Pulmonary artery endothelial cell (primary cell): Measurements from ENCODE around the gene MAGOH. TPM values are rescaled to one million over a fixed set of nuclear protein-coding genes. Genes with fewer than 3 reads are reported as not detected.
"Not testable (repeated sequence)": the region's sequence is repeated elsewhere in the genome, so short reads cannot be mapped to it uniquely, and the experiment has no call there.

ENCODE experiments used
- DNase-seq: peaks from one replicate; pipeline ENCODE4 v3.0.0-alpha.2; 2011; ENCODE audit warnings: low read depth, low spot score
- total RNA-seq: library from RNA; depleted of rRNA; stranded (reverse); fragments of >200 nt; gene quantifications from 2 replicates; pipeline ENCODE4 v1.2.3, GENCODE V29; 2014

The MAGOH gene
- total RNA-seq, 1 donor from 2014 or later = 56.3 TPM

DNA sequence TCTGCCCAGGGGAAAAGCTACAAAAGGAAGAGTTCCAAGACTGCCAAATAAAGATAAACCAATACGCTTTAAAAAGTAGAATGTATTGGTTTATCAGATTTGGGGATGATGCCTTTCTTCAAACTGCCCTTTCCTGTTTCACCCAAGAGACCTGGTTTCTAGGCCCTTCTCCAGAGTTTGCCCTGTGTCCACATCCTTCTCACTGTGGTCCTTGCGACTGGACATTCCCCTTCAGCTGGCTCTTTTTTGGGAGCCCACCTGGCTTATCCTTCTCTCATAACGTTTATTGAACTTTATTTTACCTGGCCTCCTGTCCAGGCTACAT is 17.4 kb downstream of the MAGOH start:
- DNase-seq = no peak

DNA sequence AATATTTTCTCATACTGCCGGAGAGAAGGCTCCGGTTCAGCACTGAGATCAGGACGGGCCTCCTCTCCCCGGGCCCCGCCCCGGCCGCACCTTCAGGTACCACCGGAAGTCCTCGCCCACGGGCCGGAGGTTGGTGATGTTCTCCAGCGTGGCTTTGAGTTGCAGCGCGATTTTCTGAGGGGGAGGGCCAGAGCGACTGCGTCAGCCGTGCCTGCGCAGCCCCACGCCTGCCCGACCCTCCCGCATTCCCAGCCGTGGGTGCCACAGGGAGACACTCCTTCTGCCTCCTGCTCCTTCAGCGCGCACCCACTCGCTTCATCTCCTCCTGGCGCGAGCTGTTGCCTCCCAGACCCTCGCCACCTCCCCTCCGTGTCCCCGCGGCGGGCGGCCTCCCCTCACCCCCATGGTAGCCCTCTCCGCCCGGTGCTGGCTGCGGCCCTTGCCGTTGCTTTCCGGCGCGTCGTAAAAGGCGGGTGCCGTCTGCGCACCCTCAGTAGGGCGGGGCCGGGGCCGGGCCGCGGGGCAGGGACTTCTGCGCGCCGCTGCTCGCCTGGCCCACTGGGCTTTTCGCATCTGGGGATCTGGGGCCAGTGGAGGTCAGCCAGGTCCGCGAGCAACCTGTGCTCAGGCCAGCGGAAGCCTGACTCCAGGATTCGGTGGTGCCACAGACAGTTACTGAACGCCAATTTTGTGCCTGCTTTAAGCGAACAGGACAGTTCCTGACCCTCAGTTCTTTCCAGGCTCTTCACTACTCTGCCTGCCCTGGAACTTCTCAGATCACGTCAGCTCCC is 18.0 kb downstream of the MAGOH start, which contains the start of gene CZIB:
CZIB (minus strand) TSS at position 464 of the 791 bp plus-strand sequence; CDS start at position 405, 59 bp downstream.
- DNase-seq = peak; percentile 48

DNA sequence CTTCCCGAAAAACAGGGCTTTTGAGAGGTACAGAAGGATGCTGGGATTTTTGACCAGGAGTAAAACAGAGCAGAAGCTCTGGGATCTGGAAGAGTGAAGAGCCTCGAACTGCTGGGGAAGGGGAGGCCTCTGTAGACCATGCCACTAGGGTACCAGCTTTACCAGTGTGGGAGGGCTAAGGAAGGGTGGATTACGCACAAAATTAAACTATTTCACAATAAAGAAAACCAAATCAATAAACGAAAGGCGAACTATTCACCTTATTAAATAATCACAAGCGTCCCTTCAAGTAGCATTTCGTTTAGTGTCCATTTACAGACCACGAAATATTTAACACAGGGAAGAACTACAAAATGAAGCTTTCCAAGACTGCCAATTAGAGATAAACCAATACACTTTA is 18.6 kb downstream of the MAGOH start:
- DNase-seq = no peak

DNA sequence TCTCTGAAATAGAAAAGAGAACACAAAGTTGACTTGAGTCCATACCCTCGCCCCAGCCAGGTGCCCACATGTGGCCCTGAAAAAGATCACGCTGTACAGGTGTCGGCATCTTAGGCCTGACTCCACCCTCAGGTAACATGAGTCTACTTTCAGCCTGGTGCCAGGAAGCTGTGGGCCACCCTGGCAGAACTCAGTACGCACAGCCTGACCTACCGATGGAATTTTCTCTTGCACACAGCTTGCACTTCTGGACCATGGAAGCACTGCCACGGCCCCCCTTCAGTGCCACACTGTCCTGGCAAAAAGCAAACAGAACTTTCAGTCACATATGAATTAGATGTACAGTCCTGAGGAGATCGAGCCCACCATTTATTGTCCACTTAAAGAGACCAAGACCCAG is 20.1 kb downstream of the MAGOH start:
- no peak for DNase-seq

DNA sequence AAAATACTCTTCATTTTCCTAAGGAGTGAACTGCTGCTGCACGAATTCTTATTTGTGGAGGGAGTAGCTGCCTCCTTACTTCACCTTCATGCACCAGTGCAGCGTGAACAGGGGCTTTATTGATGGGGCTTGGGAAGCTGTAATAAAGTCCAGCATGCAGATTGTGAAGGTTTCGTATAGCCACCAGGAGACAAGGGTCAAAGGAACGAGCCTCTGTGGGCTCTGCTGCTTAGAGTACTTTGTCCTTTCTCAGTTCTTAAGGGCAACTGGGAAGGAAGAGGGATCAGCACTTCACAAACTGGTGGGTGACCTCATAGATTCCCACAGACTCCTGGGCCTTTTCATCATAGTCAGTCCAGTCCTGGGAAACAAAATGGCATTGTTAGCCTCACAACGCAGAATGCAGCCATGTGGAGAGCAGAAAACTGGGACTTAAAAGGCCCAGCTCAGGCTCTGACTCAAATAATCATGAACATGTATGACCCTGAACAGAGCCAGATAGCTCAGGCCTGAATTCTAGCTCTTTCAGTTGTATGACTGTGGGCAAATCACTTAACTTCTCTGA is 23.9 kb downstream of the MAGOH start:
- DNase-seq = no peak

DNA sequence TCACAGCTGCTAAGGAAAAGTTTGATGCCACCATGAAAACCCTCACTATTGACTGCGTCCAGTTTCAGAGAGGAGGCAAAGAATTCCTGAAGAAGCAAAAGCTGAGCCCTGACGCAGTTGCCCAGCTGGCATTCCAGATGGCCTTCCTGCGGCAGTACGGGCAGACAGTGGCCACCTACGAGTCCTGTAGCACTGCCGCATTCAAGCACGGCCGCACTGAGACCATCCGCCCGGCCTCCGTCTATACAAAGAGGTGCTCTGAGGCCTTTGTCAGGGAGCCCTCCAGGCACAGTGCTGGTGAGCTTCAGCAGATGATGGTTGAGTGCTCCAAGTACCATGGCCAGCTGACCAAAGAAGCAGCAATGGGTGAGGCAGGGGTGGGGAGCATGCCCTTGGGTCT is 27.4 kb downstream of the MAGOH start:
- DNase-seq = no peak

DNA sequence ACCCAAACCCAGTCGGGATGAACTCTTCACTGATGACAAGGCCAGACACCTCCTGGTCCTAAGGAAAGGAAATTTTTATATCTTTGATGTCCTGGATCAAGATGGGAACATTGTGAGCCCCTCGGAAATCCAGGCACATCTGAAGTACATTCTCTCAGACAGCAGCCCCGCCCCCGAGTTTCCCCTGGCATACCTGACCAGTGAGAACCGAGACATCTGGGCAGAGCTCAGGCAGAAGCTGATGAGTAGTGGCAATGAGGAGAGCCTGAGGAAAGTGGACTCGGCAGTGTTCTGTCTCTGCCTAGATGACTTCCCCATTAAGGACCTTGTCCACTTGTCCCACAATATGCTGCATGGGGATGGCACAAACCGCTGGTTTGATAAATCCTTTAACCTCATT is 28.0 kb downstream of the MAGOH start:
- no peak for DNase-seq

DNA sequence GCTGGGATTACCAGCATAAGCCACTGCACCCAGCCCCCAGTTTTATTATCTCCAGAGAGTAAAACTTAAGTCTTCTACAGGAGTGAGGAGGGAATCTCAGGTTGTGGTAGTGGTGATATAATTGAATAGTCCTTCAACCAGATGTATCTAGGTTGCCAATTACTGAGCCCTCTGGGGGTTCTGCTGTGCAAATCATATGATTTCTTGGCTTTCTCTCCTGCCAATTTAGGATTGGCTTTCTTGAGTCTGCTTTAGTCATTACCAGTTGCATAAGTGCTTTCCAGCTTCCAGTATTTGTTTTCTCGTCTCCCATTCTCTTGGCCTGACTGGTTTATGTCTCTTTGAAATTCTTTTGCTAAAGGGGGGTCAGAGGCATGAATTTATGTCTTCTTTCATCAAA is 30.6 kb downstream of the MAGOH start:
- DNase-seq = no peak

DNA sequence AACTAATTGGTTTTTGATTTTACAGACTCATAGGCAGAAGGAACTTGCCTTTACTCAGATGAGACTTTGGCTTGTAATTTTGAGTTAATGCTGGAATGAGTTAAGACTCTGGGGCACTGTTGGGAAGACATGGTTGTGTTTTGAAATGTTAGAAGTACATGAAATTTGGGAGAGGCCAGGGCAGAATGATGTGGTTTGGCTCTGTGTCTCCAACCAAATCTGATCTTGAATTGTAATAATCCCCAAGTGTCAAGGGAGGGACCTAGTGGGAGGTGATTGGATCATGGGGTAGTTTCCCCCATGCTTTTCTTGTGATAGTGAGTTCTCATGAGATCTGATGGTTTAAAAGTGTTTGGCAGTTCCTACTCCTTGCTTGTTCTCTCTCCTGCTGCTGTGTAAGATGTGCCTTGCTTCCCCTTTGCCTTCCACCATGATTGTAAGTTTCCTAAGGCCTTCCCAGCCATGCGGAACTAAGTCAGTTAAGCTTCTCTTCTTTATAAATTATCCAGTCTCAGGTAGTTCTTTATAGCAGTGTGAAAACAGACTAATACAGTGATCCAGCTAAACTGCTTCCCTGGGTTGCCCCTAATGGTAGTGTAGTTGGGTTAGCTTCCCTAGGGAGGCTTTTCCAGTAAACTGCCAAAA is 31.5 kb downstream of the MAGOH start:
- no peak for DNase-seq

DNA sequence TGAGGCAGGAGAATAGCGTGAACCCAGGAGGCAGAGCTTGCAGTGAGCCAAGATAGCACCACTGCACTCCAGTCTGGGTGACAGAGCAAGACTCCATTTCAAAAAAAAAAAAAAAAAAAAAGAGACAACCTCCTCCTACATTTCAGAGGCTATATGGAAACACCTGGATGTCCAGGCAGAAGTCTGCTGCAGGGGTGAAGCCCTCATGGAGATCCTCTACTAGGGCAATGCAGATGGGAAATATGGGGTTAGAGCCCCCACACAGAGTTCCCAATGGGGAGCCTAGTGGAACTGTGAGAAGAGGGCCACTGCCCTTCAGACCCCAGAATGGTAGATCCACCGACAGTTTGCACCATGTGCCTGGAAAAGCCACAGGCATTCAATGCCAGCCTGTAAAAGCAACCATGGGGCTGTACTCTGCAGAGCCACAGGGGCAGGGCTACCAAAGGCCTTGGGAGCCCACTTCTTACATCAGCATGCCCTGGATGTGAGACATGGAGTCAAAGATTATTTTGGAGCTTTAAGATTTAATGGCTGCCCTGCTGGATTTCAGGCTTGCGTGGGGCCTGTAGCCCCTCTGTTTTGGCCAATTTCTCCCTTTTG is 32.1 kb downstream of the MAGOH start:
- DNase-seq = not testable (repeated sequence)

DNA sequence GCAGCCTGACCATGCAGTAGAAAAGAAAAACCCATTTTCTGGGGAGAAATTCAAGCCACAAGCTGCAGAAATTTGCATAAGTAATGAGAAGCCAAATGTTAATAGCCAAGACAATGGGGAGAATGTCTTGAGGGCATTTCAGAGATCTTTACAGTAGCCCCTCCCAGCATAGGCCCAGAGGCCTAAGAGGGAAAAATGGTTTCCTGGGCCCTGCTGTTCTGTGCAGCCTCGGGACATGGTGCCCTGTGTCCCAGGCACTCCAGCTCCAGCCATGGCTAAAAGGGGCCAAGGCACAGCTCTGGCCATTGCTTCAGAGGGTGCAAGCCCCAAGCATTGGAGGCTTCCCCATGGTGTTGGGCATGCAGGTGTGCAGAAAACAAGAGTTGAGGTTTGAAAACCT is 32.8 kb downstream of the MAGOH start:
- not testable (repeated sequence) for DNase-seq

DNA sequence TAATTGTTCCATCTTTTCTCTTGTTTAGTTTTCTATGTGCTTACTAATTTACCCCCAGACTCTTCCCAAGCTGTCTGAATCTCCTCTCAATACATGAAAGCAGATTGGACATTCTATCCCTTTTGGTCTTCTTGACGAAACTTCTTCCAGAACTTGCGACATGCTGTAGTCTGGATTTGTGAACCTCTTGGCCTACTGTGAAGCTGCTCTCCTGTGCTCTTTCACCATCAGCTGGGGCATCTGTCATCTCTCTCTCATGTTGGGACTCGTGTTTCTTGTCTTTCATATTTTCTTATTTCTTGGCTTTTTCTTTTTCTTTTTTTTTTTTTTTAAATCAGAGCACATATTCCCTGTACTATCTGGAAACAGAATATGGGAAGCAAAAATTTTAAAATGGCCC is 34.9 kb downstream of the MAGOH start:
- no peak for DNase-seq

DNA sequence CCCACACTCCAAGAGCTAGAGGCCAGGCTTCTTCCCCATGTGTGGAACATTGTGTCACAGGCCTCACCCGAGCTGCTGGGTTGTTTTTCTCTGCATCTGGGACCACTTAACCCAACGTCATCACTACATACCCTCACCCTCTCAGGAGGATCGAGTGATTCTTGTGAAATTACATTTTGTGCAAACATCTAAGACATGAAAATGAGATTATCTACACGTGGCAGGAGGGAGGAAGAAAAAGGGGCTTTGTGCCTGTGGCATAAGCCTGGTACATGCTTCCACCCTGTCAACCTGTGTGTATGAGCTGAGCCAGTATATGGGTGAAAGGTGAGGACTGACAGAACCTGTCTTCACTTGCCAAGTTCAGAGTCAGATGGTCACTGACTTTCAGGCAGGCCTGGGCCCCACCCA is 40.1 kb downstream of the MAGOH start:
- no peak for DNase-seq

DNA sequence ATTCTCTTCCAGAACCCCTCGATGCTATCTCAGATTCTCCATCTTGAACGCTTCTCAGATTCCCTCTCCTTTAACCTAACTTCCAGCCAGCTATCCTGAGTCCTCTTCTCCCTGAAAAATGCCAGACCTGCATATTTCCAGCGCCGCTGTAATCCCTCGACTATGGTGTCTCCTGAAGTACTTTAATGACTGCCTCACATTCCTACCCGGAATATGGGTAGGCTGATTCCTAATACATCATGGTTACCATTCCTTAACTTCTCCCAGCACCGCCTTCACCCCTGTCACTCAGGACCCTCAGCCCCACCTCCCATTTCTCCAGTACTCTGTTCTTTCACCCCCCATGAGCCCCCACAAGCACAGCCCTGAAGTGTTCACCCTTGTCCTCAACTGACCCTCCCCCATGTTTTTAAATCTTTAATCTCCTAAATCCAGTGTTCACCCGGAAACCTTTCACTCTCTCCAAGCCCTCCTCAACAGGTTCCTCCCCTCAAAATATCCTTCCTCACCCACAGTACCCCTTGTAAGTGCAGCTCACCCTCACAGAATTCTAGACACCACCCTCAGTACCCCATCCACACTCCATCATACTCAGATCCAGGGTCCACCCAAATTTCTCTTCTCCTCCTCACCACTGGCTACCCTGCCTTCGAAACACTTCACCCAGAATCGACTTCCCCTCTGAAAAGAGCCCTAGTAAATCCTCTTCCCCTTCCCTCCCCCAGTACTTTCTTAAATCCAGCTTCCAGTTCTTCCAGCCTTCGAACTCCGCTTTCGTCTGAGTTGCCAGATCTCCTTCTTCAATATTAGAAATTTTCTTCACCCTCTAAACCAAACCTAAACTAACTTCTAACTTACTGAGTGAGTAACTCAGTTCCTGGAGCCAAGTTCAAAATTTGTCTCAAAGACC is 40.8 kb downstream of the MAGOH start:
- no peak for DNase-seq

DNA sequence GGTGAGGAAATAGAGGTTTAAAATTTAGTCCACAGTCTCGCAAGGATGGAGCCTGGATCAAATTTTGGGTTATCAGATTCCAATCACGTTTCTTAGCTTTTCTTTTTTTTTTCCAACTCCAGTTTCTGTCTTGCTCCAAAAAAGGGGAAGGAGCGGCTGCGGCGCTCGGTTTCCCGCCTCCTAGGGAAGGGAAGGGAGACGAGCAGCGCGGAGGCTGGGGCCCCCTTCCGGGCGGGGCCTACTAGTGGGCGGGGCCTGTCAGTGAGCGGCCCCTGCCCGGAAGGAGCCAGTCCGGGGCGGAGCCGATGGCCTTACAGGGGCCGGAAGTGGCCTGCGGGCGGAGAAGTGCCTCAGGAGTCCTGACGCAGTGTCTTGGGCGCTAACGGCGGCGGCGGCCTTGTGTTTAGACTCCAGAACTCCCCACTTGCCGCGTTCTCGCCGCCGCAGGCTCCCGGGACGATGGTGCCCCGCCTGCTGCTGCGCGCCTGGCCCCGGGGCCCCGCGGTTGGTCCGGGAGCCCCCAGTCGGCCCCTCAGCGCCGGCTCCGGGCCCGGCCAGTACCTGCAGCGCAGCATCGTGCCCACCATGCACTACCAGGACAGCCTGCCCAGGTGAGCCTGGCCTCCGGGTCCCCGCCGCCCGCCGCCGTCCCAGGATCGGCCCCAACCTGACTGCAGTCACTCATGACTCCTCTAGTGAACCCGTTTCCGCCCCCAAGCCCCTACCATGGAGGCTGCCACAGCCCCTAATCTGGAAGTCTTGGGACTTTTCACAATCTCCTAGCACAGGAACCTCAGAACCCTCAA is 41.6 kb downstream of the MAGOH start, which contains the start of gene CPT2:
CPT2 (plus strand) TSS at position 340 of the 806 bp plus-strand sequence; CDS start at position 460, 120 bp downstream.
- DNase-seq = peak; percentile 52

DNA sequence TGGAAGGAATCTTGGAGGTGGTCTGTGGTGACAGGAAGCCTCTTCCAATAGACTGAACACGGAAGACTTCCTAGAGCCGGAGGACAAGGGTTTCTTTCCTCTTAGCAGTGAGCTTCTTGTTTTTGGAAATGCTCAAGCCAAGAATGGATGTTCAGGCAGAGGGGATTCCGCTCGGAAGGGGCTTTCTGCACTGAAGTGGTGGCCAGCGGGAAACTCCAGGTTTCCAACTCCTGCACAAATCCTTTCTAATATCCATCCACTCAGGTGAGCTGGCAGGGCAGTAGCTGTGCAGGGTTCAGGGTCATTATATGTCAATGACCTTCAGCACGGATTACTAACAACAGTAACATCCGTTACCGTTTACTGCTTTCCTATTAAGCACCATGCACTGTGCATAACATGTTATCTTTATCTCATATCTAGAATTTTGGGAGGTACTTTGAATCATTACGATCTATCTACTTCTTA is 42.3 kb downstream of the MAGOH start:
- no peak for DNase-seq

DNA sequence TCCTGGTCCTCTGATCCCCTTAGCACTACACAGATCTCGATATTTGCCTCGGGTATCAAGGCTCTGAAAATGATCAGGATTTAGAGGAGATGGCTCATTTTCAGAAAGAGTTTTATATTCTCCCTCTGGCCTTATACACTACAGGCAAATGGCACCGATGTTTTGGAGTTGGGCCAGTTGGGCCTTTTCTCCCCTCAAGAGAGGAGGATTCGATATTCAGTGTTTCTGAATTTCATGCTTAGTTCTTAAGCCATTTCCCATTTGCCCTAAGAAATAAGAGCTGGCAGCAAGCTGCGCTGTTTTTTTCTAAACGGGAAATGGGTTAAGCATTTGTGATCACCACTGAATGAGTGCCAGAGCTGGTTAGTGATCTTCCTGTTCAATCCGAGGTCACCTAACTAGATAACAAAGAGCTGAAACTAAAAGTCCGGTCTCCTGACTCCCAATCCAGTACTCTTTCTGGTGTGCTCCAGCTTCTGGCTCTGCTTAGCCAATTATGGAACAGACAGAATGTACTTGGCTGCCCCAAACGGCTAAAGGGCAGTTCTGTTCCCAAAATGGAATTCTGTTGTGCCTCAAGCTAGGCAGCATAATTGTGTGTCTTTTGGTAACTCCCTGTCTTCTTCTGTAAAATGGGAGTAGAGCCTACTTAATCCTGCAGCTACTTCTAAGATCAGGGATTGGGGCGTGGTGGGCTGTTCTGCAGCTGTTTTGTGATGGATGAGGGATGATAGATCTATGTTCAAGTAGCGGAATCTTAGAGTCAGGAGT is 42.9 kb downstream of the MAGOH start:
- DNase-seq = no peak

DNA sequence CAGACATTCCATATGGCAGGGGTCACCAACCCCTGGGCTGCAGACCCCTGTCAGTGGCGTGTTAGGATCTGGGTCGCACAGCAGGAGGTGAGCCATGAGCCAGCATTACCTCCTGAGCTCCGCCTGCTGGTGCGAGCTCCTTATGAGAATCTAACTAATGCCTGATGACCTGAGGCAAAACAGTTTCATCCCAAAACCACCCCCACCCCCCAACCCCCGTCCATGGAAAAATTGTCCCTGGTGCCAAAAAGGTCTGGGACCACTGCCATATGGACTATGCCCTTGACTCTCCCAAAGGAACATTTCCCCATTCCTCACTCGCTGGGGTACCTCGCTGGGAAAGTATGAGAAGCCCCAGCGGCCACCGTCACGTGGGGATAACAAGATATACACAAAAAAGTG is 48.1 kb downstream of the MAGOH start:
- DNase-seq = no peak

DNA sequence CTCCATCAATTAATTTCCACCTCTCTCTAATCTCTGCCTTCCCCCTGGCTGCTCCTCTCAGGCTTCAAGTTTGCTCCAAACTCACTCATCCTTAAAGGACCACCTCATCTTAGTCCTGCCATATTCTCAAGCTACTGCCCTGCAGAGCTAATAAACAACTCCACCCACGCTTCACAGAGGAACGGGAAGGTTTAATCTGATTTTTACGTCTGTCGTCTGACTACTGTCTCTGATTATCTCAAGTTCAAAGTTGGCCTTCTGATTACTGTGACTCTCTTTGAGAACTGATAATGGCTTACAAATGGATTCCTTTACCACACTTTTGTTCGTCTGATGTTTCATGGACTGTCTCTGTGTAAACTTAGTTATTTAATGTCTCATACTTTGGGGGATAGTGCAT is 49.3 kb downstream of the MAGOH start:
- no peak for DNase-seq
